ENCODE data around the gene SMARCA4.

Gene SMARCA4

GRCh38 chr19:11017275-11018035 lies 56.6 kb downstream of the SMARCA4 start:
- no peak for TF ChIP-seq YY1 (IDR thresholded peaks at IDR 0.05; ENCODE audit: insufficient read depth, insufficient read length)
- no peak for TF ChIP-seq SUZ12 (IDR thresholded peaks at IDR 0.05; ENCODE audit: extremely low read depth, insufficient read depth, insufficient read length)
- TF ChIP-seq ZNF274 (IDR thresholded peaks at IDR 0.05; ENCODE audit: low read depth, low read length) = no peak

GRCh38 chr19:11018179-11018578 lies 57.3 kb downstream of the SMARCA4 start:
- Histone ChIP-seq H3K4me1 (ENCODE audit: insufficient read depth, insufficient read length) (peaks cover 17% of the 10 kb centered on the region), H3K27me3 (ENCODE audit: insufficient read depth, insufficient read length) (no peaks in the 10 kb centered on the region), H3K36me3 (ENCODE audit: insufficient read depth, insufficient read length, low read length) (peaks cover 95% of the 10 kb centered on the region), H3K9ac (ENCODE audit: insufficient read length, low read depth) (no peak overlapping the region), H3K9me3 (ENCODE audit: insufficient read depth, low read length) (no peaks in the 10 kb centered on the region), H3K4me3 (ENCODE audit: insufficient read length, low read depth) (no peak overlapping the region)
- DNase-seq (ENCODE audit: low read depth, low spot score) = no peak
- TF ChIP-seq YY1 (IDR thresholded peaks at IDR 0.05; ENCODE audit: insufficient read depth, insufficient read length) = no peak

More at GRCh38 chr19:11017275-11018035, 56.6 kb downstream of the SMARCA4 start:
- no peaks in the 10 kb centered on the region for H3K27me3 ChIP-seq (ENCODE audit: insufficient read depth, insufficient read length)
- no peaks in the 10 kb centered on the region for H3K9me3 ChIP-seq (ENCODE audit: insufficient read depth, low read length)
- peaks cover 17% of the 10 kb centered on the region for H3K4me1 ChIP-seq (ENCODE audit: insufficient read depth, insufficient read length)
- DNase-seq (ENCODE audit: low read depth, low spot score) = no peak
- H3K9ac ChIP-seq (ENCODE audit: insufficient read length, low read depth) = no peak overlapping the region
- H3K36me3 ChIP-seq (ENCODE audit: insufficient read depth, insufficient read length, low read length) = peaks cover 95% of the 10 kb centered on the region
- H3K4me3 ChIP-seq (ENCODE audit: insufficient read length, low read depth) = no peak overlapping the region

- H3K4me3 ChIP-seq (ENCODE audit: insufficient read length, low read depth) = no peak overlapping the region
- peaks cover 17% of the 10 kb centered on the region for H3K4me1 ChIP-seq (ENCODE audit: insufficient read depth, insufficient read length)
- peaks cover 95% of the 10 kb centered on the region for H3K36me3 ChIP-seq (ENCODE audit: insufficient read depth, insufficient read length, low read length)
- no peaks in the 10 kb centered on the region for H3K27me3 ChIP-seq (ENCODE audit: insufficient read depth, insufficient read length)
- H3K9ac ChIP-seq (ENCODE audit: insufficient read length, low read depth) = no peak overlapping the region
- no peak for DNase-seq (ENCODE audit: low read depth, low spot score)
- TF ChIP-seq YY1 (IDR thresholded peaks at IDR 0.05; ENCODE audit: insufficient read depth, insufficient read length) = no peak
- no peak for TF ChIP-seq ZNF274 (IDR thresholded peaks at IDR 0.05; ENCODE audit: low read depth, low read length)
- TF ChIP-seq SUZ12 (IDR thresholded peaks at IDR 0.05; ENCODE audit: extremely low read depth, insufficient read depth, insufficient read length) = no peak
- no peaks in the 10 kb centered on the region for H3K9me3 ChIP-seq (ENCODE audit: insufficient read depth, low read length)
Measured at GRCh38 chr19:11018763-11019162, 57.9 kb downstream of the SMARCA4 start.

DNA sequence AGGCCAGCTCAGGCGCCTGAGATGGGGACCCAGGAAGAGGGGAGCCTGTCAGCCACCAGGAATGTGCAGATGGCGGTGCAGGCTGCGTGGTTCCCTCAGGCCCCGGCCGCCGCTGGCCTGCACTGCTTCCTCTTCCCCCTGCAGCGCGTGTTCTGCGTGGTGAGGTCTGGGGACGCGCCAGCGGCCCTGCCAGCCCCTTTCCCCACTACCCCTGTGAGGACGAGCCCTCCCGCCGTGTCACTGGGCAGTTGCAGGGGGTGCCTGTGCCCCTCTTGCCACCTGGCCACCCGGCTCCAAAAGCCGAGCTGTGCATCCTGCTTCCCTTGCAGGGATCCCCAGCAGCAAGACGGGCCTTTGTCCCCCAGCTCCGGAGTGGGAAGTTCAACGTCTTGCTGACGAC lies 58.4 kb downstream of the SMARCA4 start:
- Histone ChIP-seq H3K9ac (ENCODE audit: insufficient read length, low read depth) (no peak overlapping the region), H3K36me3 (ENCODE audit: insufficient read depth, insufficient read length, low read length) (peaks cover 95% of the 10 kb centered on the region)

GRCh38 chr19:11019824-11020223 lies 59.0 kb downstream of the SMARCA4 start:
- Histone ChIP-seq H3K9ac (ENCODE audit: insufficient read length, low read depth) (no peak overlapping the region), H3K27me3 (ENCODE audit: insufficient read depth, insufficient read length) (no peaks in the 10 kb centered on the region), H3K36me3 (ENCODE audit: insufficient read depth, insufficient read length, low read length) (peaks cover 96% of the 10 kb centered on the region), H3K4me1 (ENCODE audit: insufficient read depth, insufficient read length) (peaks cover 13% of the 10 kb centered on the region), H3K9me3 (ENCODE audit: insufficient read depth, low read length) (no peaks in the 10 kb centered on the region), H3K4me3 (ENCODE audit: insufficient read length, low read depth) (no peak overlapping the region)
- DNase-seq (ENCODE audit: low read depth, low spot score) = no peak
- TF ChIP-seq YY1 (IDR thresholded peaks at IDR 0.05; ENCODE audit: insufficient read depth, insufficient read length) (no peak), SUZ12 (IDR thresholded peaks at IDR 0.05; ENCODE audit: extremely low read depth, insufficient read depth, insufficient read length) (no peak), ZNF274 (IDR thresholded peaks at IDR 0.05; ENCODE audit: low read depth, low read length) (no peak)

More for the DNA sequence above, 58.4 kb downstream of the SMARCA4 start:
- Histone ChIP-seq H3K9me3 (ENCODE audit: insufficient read depth, low read length) (no peaks in the 10 kb centered on the region), H3K4me1 (ENCODE audit: insufficient read depth, insufficient read length) (peaks cover 16% of the 10 kb centered on the region), H3K27me3 (ENCODE audit: insufficient read depth, insufficient read length) (no peaks in the 10 kb centered on the region), H3K4me3 (ENCODE audit: insufficient read length, low read depth) (no peak overlapping the region)
- TF ChIP-seq YY1 (IDR thresholded peaks at IDR 0.05; ENCODE audit: insufficient read depth, insufficient read length) (no peak), ZNF274 (IDR thresholded peaks at IDR 0.05; ENCODE audit: low read depth, low read length) (no peak), SUZ12 (IDR thresholded peaks at IDR 0.05; ENCODE audit: extremely low read depth, insufficient read depth, insufficient read length) (no peak)
- no peak for DNase-seq (ENCODE audit: low read depth, low spot score)

- no peak for DNase-seq (ENCODE audit: low read depth, low spot score)
Measured at GRCh38 chr19:11020423-11020822, 59.6 kb downstream of the SMARCA4 start.

DNA sequence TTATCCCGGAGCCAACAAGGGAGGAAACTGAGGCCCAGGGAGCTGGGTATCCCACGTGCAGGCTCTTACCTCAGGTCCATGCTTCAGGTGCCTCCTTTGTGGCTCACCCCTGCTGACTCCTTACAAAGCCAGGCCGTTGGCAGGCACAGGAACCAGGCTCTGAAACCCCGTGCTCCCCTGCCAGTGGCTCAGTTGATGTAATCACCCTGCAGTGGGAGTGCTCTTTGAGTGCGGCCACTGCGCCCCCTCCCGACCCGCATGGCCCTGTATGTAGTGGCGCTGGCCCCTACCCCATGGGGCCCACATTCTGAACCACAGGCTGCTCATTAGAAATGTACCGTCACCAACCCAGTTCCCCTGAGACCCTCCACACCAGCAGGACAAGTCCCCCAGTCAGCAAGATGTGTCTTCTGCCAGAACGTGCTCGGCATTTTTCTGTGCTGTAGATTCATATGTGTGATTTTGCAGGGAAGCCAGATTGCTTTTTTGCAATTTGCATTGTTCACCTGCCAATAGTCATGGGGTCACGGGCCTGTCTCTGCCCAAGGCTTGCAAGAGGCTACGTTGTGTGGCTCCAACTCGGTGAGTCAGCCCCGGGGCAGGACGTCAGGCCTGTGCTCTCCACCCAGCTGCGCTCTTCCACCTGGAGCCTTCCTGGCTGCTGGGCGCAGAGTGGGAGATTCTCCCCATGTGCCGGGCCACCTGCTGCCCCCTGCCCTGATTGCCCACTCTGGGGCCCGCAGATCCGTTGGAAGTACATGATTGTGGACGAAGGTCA lies 60.3 kb downstream of the SMARCA4 start:
- no peaks in the 10 kb centered on the region for H3K27me3 ChIP-seq (ENCODE audit: insufficient read depth, insufficient read length)
- H3K4me3 ChIP-seq (ENCODE audit: insufficient read length, low read depth) = no peak overlapping the region
- no peak for TF ChIP-seq YY1 (IDR thresholded peaks at IDR 0.05; ENCODE audit: insufficient read depth, insufficient read length)
- no peak for TF ChIP-seq SUZ12 (IDR thresholded peaks at IDR 0.05; ENCODE audit: extremely low read depth, insufficient read depth, insufficient read length)
- TF ChIP-seq ZNF274 (IDR thresholded peaks at IDR 0.05; ENCODE audit: low read depth, low read length) = no peak
- H3K9ac ChIP-seq (ENCODE audit: insufficient read length, low read depth) = no peak overlapping the region
- H3K9me3 ChIP-seq (ENCODE audit: insufficient read depth, low read length) = no peaks in the 10 kb centered on the region
- peaks cover 96% of the 10 kb centered on the region for H3K36me3 ChIP-seq (ENCODE audit: insufficient read depth, insufficient read length, low read length)
- H3K4me1 ChIP-seq (ENCODE audit: insufficient read depth, insufficient read length) = peaks cover 13% of the 10 kb centered on the region
- no peak for DNase-seq (ENCODE audit: low read depth, low spot score)

More at GRCh38 chr19:11020423-11020822, 59.6 kb downstream of the SMARCA4 start:
- no peak overlapping the region for H3K4me3 ChIP-seq (ENCODE audit: insufficient read length, low read depth)
- no peak for TF ChIP-seq YY1 (IDR thresholded peaks at IDR 0.05; ENCODE audit: insufficient read depth, insufficient read length)
- TF ChIP-seq SUZ12 (IDR thresholded peaks at IDR 0.05; ENCODE audit: extremely low read depth, insufficient read depth, insufficient read length) = no peak
- TF ChIP-seq ZNF274 (IDR thresholded peaks at IDR 0.05; ENCODE audit: low read depth, low read length) = no peak
- H3K4me1 ChIP-seq (ENCODE audit: insufficient read depth, insufficient read length) = peaks cover 13% of the 10 kb centered on the region
- H3K9ac ChIP-seq (ENCODE audit: insufficient read length, low read depth) = no peak overlapping the region
- H3K9me3 ChIP-seq (ENCODE audit: insufficient read depth, low read length) = no peaks in the 10 kb centered on the region
- no peaks in the 10 kb centered on the region for H3K27me3 ChIP-seq (ENCODE audit: insufficient read depth, insufficient read length)
- H3K36me3 ChIP-seq (ENCODE audit: insufficient read depth, insufficient read length, low read length) = peaks cover 96% of the 10 kb centered on the region

Data from NT2/D1 (cell line).